Left ventricle myocardium superior (tissue), 1 donor: ENCODE data around the gene MOCOS. TPM values are rescaled to one million over a fixed set of nuclear protein-coding genes. Genes with fewer than 3 reads are reported as not detected.

Experiments used
- ATAC-seq: fragments of 200-7000 bp; cut with Tn5 transposase; one replicate; pipeline ENCODE4 v1.9.1; 2020; ENCODE audit warnings: mild to moderate bottlenecking, moderate library complexity
- DNase-seq: peaks from one replicate; pipeline ENCODE4 v3.0.0-alpha.2; 2020
- intact Hi-C: fragments of 100-400 bp; cut with micrococcal nuclease; formaldehyde crosslinking; loops from one replicate; pipeline ENCODE4 v1.11.0; 2022
- total RNA-seq: library from RNA; stranded (reverse); fragmentation: NEBNext Ultra II Directional; extraction: Animal tissue kit (Norgen Biotek cat#: 25700); gene quantifications from one replicate; pipeline ENCODE4 v1.2.1, GENCODE V29; 2021
- donor health status: DM: no; HTN: yes; CAD: no; lungs with severe emphysema.

MOCOS gene
- total RNA-seq, 1 donor from 2014 or later, result 0.27 TPM

DNA sequence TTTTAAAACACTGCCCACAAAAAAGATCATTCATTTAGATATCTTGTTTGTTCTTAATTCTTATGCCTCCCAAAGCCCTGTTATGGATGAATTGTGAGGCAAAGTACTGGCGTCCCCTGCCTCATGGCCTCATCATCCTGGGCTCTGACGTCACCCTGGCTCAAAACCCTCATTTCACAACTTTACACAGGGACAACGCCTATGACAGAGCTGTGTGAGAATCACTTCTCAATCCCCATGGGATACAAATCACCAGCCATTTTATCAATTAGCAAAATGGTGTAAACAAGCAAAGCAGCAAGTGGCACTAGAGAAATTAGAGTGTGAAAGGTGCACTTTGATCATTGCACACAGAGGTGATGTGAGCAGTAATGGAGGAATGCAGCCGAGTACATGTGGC, 126.8 kb downstream of the MOCOS start:
- DNase-seq, result no peak
- intact Hi-C loops, result no loop called here
- peak; percentile 25 for ATAC-seq

DNA sequence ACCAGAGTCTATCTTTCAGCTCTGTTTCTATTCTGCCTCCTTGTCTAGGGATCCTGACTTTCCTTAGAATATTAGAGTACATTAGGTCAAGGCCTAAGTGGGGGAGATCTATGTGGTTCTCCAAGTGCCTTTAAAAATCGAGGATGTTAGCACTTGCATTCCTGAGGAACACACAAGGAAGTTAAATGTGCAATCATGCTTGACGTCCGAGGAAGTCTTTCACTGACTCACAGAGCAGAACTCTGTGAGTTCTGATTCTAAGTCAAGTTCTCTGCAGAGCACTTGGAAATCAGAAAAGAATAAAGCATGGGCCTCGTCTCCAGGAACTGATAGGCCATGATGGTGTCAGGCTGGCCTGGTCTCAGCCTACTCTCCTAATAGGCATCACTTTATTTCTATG, 127.5 kb downstream of the MOCOS start:
- ATAC-seq (no peak), DNase-seq (no peak)
- intact Hi-C loops, result no loop called here

DNA sequence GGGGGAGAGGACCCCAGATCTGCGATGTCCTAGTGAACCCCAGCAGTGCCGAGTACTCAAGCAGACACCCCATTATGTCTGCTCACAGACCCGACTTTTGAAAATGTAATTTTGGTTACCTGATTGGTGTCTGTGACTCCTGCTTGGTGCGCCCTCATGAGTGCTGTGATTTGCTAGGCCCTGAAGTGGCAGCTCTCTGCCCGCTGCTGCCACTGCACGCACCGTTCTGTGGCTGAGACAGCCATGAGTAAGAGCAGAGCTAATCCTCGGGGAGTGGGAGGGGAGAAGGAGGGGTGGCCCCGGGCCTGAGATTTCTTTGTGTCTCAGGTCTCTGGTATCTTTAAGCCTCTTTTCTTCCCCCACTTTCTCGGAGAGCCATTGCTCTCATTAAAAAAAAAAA, 128.4 kb downstream of the MOCOS start:
- peak; percentile 86 for ATAC-seq
- peak; percentile 50 for DNase-seq
- intact Hi-C loops, result no loop called here

DNA sequence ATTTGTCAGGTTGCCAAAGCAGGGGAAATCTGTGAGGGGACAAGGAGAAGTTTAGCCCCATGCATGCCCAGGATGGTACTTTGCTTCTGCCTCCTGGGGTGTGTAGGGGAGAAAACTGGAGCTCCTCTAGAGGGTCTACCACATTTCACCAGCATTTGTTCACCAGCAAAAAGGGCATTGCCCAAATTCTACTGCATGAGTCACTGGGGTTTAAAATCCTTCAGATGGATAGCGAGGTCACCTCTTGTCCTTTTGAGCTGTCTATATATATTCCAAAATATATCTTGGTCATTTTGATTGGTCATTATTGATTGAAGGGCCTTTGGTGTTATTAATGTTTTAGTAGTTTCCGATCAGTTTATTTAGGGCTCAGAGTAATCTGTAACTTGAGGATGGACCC, 128.9 kb downstream of the MOCOS start:
- intact Hi-C loops, result no loop called here
- DNase-seq, result no peak
- ATAC-seq, result no peak

Other genes with a start within 250 kb of the MOCOS start
- 57.4 TPM for gene RPRD1A, start 119.9 kb upstream of the MOCOS start, total RNA-seq
- 13.4 TPM for gene SLC39A6, start 58.2 kb upstream of the MOCOS start, total RNA-seq
- gene ELP2, start 57.6 kb upstream of the MOCOS start, total RNA-seq, result 59.5 TPM
- gene FHOD3, start 110.2 kb downstream of the MOCOS start, total RNA-seq, result 347 TPM